A172 (cell line): ENCODE results near the gene DIP2C. TPM values are rescaled to one million over a fixed set of nuclear protein-coding genes. Genes with fewer than 3 reads are reported as not detected.
"Not testable (repeated sequence)": the region's sequence is repeated elsewhere in the genome, so short reads cannot be mapped to it uniquely, and the experiment has no call there.

Experiments used
- DNase-seq: peaks from one replicate; pipeline ENCODE4 v3.0.0-alpha.2; 2015; ENCODE audit warnings: low spot score
- total RNA-seq: library from RNA; depleted of rRNA; stranded (reverse); fragments of >200 nt; shearing (Covaris generic); gene quantifications from 2 replicates; pipeline ENCODE4 v1.2.3, GENCODE V29; 2014

The DIP2C gene
- total RNA-seq, 1 experiment from 2014 or later, result 12.8 TPM

GRCh38 chr10:482051-482501 lies 207.4 kb downstream of the DIP2C start:
- no peak for DNase-seq

- no peak for DNase-seq
Measured at GRCh38 chr10:481628-482027, 207.8 kb downstream of the DIP2C start.

- DNase-seq, result no peak
Measured at GRCh38 chr10:480928-481552, 208.4 kb downstream of the DIP2C start.

- no peak for DNase-seq
Measured at GRCh38 chr10:480498-480927, 209.0 kb downstream of the DIP2C start.

GRCh38 chr10:479706-480497 lies 209.6 kb downstream of the DIP2C start:
- not testable (repeated sequence) for DNase-seq

- DNase-seq, result no peak
Measured at GRCh38 chr10:478471-479245, 210.8 kb downstream of the DIP2C start.

DNA sequence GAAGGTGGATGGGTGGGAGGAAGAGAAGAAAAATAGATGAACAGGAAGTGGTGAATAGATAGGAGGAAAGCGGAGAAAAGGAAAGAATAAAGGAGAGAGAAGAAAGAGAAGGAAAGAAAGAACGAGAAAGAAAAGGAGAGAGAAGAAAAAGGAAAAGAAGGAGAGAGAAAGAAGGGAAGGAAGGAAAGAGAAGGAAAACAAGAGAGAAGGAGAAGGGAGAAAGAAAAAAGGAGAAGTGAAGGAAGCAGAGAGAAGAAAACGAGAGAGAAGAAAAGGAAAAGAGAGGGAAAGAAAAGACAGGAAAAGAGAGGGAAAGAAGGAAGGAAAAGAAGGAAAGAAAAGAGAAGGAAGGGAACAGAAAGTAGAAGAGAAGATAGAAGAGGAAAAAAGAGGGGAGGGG lies 211.8 kb downstream of the DIP2C start:
- DNase-seq, result no peak

DNA sequence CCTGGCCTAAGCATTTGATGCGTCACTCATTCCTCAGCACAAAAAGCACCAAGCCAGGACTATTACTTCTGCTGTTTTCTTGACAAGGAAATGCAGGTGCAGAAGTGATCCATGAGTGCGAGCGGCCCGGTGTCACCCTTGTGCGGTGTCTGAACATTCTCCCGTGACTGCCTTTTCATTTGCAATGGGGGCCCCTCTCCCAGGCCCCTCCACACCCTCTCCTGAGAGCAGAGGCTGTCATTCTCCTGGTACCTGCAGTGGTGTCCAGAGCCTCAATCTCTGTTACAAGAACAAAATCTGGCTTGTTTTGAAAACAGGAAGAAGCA lies 213.1 kb downstream of the DIP2C start:
- DNase-seq, result no peak

DNA sequence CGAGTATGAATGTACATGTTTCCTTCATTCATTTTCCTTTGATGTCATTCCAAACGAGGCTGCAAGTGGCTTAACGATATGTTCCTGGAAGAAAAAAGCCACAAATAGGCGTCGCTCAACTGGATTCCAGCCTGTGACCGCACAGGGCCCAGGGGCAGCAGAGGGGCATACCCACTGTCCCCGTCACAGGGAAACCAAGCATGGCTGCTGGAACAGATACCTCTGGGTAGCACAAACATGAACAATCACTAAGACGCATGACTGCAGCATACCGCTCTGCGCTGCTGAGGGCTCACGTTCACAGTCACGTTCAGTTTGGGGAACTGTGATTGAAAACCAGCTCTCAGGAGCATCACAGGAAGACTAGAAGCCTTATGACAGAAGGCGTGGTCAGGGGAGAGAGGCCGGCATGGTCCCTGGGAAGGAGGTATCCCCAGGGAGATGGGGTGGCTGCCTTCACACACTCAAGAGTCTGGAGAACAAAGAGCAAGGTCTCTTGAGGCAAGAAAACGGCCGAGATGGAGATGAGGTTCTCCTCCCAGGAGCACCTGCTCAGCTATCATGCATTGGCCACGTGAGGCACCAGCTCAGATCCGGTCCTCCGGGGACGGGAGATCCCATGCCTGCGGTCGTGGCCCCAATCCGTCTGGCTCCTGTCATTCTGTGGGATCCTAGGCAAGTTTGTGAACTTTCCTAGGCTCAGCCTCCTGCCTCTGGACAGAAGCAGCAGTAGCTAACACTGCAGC lies 213.6 kb downstream of the DIP2C start:
- DNase-seq, result no peak

DNA sequence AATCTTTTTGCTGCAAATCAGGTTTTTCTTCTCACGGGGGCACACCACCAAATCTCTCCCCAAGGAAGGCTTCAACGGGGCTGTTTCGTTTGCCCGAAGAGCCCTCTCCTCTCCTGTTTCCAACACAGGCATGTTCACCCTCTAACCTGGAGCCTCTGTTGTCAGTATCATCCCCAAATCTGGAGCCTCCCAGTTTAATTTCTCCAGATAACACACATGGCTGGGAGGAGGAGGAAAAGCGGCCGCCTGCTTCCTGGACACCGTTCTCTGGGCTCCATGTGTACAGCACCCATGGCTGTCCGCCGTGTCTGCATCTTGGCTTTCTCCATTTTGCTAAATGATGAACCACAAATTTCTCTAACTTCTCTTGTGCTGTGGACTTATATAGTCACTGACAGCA lies 214.5 kb downstream of the DIP2C start:
- DNase-seq, result no peak

DNA sequence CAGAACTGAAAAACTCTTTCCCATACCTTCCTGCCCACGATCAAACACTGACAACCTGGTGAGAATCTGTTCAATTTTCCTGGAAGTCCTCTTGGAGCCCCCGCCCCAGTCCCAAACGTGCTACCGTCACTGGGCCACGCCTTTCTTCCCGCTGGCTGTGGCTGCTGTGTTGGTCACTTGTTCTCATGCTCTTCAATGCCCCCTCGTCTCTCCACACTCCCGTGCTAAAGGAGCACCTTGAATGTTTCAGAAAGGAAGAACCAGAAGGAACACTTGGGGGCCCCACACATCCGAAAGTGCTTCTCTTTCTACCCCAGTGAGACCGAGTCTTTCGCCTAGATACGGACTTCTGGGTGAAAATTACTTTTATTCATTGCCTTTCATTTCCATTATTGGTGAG lies 215.1 kb downstream of the DIP2C start:
- no peak for DNase-seq

GRCh38 chr10:472241-472910 lies 217.1 kb downstream of the DIP2C start:
- DNase-seq, result no peak

GRCh38 chr10:470339-471003 lies 219.0 kb downstream of the DIP2C start:
- DNase-seq, result no peak

GRCh38 chr10:469947-470338 lies 219.5 kb downstream of the DIP2C start:
- no peak for DNase-seq

DNA sequence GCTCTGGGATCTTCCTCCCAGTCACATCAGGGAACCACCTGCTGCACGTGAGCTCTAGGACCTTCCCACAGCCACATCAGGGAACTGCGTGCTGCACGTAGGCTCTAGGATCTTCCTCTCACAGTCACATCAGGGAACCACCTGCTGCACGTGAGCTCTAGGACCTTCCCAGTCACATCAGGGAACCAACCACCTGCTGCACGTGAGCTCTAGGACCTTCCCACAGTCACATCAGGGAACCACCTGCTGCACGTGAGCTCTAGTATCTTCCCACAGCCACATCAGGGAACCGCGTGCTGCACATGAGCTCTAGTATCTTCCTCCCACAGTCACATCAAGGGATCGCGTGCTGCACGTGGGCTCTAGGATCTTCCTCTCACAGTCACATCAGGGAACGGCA lies 229.7 kb downstream of the DIP2C start:
- no peak for DNase-seq

GRCh38 chr10:458421-458851 lies 231.0 kb downstream of the DIP2C start:
- no peak for DNase-seq

DNA sequence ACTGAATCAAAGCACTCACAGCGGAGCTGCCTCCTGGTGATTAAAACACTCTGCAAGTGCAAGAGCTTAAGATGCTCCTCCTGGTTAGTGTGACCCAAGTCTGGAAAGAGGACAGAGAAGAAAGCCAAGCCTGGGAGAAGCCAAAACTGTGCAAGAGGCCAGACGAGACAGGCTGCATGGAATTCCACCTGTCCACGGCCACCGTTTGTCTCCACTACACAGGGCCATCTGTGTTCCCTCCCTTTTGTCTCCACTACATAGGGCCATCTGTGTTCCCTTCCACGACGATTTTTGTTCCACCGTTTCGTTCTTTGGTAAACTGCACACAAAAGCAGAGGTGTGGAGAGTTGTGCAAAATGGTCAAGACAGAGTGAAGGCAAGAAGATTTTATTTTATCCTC lies 233.0 kb downstream of the DIP2C start:
- DNase-seq, result no peak

GRCh38 chr10:454860-455259 lies 234.6 kb downstream of the DIP2C start:
- peak; percentile 93 for DNase-seq

DNA sequence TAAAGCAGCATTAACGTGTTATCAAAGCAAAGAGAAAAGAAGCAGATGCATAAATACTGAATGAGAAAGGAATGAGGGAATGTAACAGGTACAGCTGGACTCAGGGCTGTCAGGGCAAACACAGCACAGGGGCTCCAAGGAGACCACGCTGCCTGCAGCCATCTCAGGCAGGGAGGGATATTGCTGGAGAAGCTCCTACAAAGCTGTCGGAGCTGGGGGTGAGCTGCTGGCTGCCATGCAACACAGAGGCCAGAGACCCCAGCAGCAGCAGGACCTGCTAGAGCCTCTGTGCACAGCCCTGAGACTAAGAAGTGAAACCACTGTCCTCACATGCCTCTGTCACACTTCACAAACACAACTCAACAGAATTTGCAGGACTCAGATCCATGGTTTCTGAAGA lies 235.8 kb downstream of the DIP2C start:
- DNase-seq, result no peak

DNA sequence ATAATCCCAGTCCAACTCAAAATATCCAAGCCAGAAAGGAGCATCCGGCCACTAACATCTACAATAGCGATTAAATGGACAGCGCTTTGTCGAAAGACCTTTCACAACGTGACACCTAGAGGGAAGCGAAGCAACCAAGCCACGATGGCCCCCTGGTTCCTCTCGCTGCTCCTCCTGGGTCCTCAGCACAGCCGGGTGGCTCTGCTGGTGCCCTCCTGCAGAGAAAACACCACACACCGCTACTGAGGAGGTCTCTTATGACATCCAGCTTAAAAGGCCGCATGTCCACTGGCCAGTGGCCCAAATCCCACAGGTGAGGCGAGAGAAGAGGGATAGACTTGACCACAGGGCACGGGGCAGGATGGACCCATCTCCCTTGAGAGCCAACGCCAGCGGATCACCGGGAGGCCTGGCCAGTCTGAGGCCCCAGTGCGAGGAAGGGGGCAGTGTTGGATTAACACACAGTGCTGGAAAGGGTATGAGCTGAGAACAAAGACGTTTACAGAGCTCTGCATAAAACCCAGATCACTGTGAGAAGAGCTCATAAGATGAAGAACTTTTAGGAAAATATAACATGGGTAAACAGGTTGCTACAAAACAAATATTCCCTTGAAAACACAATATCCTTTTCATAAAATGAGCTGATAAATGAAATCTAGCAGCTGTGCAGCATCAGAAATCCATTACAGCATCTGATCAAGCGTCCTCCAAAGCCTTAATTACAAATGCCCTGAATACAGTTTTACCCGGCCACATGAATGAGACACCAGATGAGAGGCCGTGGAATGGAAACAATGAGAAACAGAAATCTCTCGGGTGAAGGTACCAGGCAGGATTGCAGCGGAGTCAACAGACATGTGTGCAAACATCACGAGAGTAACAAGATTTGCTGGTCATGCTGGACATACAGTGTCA lies 236.7 kb downstream of the DIP2C start:
- DNase-seq, result no peak
